ENCODE data around the gene SDHAF2.
"Not testable (repeated sequence)": the region's sequence is repeated elsewhere in the genome, so short reads cannot be mapped to it uniquely, and the experiment has no call there.

Gene SDHAF2

DNA sequence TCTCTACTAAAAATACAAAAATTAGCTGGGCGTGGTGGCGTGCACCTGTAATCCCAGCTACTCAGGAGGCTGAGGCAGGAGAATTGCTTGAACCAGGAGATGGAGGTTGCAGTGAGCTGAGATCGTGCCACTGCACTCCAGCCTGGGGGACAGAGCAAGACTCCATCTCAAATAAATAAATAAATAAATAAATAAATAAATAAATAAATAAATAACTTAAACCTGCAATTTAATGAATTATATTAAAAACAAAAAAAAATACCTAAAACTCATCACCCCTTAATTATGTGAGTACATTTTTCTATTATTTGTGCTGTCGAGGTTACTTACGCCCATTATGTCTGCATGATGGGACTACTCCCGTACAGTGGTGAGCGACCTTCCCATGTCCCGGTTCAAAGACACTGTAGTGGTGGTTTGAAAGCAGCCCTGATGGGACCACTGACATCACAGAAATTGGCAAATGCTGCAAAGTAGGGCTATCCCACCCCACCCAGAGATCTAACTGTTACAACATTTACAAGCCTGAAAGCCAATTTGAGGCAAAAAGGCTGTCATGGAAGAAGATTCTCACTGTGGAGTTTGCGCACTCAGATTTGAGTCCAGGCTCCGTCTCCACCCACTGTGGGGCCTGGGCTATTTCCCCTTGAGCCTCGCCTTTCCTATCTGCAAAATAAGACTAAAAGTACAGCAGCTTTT lies 49.6 kb downstream of the SDHAF2 start:
- not testable (repeated sequence) for DNase-seq

DNA sequence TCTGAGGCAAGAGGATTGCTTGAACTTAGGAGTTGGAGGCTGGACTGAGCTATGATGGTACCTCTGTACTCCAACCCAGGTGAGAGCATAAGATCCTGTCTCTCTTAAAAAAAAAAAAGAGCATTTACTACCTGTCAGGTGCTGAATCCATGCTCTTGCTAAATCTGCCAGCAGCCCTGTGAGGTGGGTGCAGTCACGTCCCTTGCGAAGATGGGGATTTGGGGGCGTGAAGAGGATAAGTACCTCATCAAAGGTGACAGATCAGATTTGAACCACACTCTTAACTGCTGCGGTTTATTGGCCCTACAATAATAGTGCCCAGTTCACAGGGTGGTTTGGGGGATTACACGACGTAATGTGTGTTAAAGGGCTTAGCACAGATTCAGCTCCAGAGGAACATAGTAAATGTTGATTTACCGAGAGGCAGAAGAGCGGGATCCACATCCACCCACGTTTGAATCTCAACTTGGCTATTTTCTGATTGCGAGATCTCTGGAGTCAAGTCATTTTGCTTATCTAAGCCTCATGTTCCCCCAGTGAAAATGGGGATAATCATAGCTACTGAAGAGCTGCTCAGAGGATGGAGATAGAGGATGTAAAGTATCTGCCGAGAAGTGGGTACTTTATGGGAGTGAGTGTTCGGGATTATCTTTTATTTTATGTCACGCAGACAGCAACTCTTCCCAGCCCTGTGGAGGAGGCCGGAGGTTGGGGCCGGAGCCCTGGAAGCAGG lies 50.5 kb downstream of the SDHAF2 start:
- no peak for DNase-seq

DNA sequence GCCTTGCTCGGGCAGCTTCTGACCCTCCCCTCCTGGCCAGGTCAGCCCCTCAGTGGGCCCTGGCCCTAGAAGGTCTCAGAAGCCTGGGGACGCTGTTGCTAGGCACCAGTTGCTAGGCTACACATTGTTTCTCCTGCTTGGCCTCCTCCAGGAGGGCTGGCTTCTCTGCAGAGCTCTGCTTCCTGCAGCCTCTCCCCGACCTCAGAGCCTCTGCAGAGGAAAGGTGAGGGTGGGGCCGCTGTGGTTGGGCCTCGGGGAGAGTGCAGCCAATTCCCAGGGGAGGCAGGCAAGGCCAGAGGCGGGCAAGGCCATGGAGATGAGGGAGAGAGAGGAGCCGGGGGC lies 51.0 kb downstream of the SDHAF2 start:
- DNase-seq = no peak

DNA sequence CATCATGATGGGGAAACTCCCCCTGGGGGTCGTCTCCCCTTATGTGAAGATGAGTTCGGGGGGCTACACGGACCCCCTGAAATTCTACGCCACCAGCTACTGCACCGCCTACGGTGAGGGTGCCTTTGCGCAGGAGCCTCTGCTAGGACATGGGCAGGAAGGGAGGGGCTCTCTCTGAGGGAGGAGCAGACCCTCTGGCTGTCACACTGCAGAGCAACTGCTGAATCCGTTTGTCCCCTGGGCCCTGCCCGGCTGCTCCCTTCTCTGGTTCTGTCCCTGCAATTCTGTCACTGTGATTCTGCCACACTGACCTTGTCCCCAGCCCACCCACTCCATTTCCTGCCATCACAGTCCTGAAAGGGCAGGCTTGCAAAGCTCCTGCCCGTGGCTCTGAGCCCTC lies 51.9 kb downstream of the SDHAF2 start:
- no peak for DNase-seq

DNA sequence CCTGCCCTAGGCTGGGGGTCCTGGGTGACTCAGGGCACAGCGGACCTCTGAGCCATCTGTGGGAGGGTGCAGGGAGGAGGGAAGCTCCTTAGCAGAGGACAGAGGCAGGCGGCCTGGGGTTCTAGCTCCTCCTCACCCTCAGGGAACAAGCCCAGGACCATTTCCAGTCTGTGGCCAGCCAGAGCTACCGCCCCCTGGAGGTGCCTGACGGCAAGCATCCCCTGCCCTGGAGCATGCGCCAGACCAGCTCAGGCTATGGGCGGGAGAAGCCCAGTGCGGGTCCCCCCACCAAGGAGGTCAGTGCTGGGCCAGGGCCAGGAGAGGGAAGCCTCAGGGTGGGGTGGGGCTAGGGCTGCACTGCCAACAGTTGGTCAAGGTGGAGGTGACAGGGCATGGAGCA lies 52.6 kb downstream of the SDHAF2 start:
- peak; percentile 27 to 44 for DNase-seq

DNA sequence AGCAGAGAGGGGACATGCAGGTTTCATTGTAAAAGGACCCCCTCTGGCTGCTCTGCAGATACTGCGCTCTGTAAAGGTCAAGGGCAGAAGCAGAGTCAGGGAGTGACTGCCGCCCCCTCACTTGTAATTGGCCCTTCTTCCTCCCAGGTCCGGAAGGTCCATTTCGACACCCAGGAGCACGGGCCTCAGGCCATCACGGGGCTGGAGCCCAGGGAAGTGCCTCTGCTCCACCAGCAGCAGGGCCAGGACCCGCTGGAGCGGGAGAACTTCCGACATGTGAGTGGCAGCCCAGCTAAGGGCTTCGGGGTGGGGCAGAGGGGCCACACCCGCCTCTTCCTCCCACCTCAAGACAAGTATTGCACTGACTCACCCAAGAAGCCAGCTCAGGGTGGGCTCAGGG lies 54.6 kb downstream of the SDHAF2 start:
- DNase-seq = no peak

DNA sequence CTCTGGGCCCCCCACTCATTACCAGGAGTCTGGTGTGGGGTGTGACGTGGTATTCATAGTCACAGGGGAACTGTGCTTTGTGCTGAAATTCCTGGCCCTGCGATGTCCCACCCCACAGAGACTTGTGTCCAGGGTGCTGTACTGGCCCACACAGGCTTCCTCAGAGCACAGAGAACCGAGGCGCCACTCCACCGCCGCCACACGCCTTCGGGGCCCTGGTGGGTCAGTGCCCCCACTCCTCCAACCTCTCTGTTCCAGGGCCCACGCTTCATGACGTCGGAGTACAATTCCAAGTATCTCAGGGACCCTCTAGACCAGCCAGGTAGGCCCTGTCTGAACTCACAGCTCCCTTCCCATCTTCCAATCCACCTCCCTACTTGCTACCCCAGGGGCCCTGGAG lies 55.2 kb downstream of the SDHAF2 start:
- DNase-seq = no peak

DNA sequence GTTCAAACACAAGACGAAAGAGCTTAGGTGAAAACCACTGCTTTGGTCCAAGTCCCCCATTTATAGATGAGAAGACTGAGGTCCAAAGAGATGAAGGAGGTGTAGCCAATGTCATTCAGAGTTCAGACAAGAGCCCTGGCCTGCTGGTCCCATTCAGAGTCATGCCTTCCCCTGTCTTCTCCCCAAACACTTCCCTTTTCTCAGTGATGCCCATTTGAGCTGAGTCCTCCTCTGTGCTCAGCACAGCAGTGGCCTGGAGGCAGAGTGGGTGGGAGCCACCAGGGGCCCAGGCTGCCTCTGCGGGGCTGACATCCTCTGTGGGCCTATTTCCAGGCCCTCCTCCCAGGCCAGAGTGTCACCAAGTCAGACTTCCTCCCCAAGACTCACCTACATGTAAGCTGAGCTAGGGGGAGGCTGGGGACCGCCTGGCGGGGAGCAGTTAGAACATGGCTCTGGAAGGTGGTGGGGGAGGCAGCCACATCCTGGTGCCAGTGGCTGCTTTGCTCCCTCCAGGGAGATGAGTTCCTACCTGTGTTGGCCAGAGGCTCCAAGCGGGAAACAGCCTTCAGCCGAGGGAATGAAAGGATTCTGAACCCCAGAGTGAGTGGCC lies 56.2 kb downstream of the SDHAF2 start:
- no peak for DNase-seq

DNA sequence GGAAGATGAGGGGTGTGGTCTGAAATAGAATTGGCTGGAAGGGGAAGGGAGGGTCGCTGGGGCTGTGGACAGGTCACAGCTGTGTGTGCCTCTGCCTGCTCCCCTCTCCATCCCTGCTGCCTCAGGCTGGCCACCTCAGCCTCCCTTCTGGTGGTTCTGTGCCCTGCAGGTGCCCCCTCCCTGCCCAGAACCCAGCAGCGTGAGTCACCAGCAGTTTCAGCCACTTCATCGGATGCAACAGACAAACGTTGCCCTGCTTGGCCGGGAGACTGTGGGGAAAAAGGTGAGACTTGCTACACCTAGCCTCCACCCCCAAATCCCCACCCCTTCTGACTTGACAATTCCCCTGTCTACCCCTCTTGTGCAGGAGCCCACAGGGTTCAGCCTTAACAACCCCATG lies 56.9 kb downstream of the SDHAF2 start:
- no peak for DNase-seq

DNA sequence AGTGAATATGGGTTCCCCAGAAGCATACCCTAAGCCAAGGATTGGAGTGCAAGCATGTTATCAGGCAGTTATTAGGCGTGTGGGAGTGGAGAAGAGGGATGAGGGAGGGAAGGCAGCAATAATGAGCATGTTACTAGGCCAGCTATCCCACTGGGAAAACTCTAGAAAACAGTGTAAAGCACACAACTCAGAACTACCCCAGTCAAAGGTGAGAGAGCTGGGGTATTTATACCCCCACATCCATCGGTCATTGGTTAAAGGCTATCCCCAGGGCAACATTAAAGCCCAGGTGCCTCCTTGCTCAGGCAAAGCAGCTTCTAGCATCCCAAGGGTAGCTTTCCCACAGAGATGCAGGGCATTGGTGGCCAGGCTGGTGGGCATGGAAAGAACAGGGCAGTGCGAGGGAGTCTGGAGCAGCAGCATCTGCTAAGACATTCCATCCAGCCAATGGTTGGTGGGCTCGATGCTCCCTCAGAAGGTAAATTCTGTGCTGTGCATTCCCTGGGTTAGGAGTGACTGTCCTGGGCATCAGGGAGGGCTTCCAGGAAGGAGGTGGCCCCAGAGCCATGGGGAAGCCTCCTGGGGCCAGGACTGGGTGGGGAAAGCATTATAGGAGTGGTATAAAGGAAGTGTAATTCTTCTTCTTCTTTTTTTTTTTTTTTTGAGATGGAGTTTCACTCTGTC lies 57.6 kb downstream of the SDHAF2 start:
- DNase-seq = no peak

DNA sequence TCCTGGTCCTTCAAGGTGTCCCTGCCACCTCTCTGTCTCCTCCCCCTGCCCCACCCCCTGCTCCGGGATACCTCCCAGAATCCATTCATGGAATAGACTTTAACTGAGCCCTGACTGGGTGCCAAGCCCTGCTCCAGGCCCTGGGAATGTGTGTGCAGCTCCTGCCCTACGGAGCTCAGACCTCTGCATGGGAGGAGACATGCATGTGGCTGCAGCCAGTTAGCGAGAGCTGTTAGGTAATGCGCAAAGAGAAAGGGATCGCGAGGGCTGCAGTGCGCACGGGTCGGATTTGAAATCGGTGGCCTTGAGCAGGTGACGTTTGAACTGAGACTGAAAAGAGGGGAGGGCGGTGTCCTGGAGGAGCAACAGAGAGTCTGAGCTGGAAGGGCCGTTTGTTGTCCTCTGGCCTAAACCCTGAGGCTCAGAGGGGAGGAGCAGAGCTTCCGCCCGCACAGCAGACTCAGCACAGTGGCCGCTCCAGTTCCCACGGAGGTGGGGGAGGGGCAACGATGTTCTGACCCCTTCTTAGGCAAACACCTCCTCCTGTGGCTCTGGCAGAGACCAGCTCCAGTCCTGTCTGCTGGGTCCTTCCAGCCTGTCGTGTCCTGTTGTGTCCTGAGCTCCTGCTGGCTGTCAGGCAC lies 58.8 kb downstream of the SDHAF2 start:
- DNase-seq = no peak

DNA sequence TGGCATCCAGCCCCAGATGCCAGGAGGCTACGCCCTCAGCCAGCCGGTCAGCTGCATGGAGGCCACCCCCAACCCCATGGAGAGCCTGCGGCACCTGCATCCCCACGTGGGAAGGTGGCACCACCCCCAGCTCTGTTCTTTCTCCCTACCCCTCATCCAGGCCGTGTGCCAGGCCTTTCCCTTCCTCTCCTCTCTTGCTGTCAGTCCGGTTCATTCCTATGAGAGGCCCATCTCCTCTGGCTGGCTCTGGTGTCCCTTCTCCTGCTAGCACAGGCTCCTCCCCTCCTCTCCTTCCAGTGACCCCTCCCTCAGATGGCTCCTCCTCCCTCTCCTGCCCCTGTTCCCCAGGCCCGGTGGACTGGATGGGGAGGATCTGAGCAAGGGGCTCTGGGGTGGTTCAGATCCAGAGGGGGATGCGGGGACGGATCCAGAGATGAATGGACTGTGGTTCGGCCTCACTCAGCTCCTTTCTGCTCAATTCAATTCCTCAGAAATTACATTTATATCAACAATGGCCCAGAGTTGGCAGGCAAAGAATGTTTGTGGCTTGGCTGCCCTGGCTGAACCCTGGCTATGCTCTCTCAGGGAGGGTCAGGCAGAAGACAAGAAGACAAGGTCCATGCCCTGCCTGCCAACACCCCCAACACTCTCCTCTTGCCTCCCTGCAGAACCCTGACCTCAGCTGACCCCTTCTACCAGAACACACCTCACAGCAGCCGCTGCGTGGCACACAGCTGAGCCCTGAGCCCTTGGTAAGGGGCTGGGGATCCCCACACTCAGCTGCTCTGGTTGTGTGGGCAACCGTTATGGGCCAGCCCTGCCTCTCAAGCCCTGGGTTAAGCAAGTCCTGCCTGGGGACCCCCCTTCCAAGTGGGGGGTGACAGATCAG lies 60.2 kb downstream of the SDHAF2 start:
- no peak for DNase-seq

DNA sequence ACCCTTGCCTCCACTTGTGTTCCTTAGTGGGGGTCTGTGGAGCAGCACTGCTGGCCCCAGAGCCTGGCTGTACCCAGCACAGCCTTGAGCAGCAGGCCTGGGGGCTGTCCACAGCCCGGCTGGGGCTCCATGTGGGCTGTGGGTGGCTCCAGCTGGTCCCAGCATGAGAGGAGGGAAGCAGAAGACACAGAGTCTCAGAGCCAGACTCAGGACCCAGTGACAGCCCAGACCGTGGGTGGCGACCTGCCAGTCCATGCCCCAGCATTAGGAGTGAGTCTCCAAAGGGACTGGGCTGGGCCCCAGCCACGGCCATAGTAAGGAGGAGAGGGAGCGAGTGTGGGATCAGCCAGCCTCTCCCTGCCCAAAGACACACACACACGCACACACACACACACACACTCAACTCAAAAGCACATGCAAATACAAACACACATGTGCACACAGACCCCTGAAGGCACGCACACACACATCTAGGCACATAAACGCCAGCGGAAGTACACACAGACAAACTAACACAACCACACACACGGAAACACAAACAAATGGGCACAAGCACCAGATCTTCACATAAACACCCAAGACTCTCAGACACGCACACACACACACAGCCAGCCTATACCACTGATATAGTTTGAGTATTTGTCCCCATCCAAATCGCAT lies 61.9 kb downstream of the SDHAF2 start:
- no peak for DNase-seq

DNA sequence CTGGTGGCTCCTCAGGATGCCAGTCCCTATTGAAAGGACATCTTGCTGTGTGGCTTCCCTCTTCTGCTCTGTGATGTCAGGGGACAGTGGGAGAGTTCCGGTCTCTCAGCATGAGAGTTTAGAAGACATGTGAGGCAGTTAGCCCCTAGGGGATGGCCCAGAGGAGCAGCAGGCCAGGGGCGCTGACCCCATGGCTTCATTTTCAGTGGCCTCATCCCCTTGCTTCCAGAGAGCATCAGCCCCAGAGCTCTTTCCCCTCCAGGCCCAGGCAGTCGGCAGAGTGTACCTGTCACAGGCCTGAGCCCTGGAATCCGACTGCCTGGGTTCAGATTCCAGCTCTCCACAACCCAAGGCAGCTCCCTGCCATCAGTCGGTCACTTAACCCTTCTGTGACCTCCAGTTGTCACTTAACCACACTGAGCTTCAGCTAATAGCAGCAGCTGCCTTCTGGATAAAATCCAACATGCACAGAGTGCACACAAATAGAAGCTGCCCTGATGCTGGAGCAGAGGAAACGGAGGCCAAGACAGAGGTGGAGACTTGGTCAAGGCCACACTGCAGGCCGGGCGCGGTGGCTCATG lies 64.5 kb downstream of the SDHAF2 start:
- DNase-seq = no peak

DNA sequence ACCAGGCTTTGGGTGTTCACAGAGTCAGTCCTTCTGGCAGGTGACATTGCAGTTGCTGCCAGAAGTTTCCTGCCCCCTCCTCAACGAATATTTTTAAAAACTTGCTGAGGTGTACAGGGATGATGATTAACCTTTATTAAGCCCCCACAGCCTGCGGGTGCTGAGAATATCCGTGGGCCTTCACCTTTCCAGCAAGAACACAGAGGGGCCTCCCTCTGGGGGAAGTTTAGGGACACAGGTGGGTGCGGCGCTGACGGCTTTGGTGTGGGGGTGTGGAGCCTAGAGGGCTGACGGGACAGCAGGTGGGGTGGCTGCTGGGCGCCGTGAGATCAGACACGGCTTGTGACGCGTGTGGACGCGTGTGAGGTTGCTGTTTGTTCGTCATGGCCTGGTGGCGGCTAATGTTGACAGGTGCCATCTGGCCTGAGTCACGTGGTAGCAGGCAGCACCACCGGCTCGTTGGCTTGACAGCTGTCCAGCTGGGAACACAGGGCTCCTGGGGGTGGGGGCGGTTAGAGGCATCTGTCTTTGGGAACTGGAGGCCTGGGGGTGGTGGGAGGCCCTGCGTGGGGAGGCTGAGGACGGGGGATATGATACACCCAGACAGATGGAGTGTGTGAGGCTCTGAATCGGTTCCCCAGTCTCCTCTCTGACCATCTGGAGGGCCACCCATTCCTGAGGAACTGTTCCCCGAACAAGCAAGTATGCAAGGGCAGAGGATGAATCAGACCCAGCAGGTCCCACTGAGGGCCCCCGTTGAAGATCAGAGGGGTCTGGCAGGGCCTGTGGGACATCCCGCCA lies 66.1 kb downstream of the SDHAF2 start:
- DNase-seq = no peak

Measured in stimulated activated CD4-positive, alpha-beta T cell treated with anti-CD3 and anti-CD28 coated beads, Interleukin-2, amount 100 ng/mL, for 24 hours (primary cell).